AG09309 (cell line): ENCODE data around the gene AFAP1L2.

Experiments used
- DNase-seq: peaks from one replicate; pipeline ENCODE4 v3.0.0-alpha.2; 2010; ENCODE audit warnings: low read depth
- H3K4me3 ChIP-seq: 2 replicates; pipeline ENCODE4 v1.5.1; 2011; ENCODE audit warnings: mild to moderate bottlenecking, low read depth, low read length, moderate library complexity; ENCODE audit not compliant: control insufficient read depth
- CTCF ChIP-seq: IDR thresholded peaks from 2 replicates; pipeline ENCODE4 v1.5.1; 2011; ENCODE audit warnings: mild to moderate bottlenecking, low read depth, low read length, inconsistent platforms; ENCODE audit not compliant: insufficient read depth, control insufficient read depth; ENCODE audit errors: missing control alignments

The AFAP1L2 gene

GRCh38 chr10:114301951-114302710 lies 102.2 kb downstream of the AFAP1L2 start:
- H3K4me3 ChIP-seq, result no peak overlapping the region
- no peak for TF ChIP-seq CTCF
- DNase-seq, result no peak

GRCh38 chr10:114301177-114301576 lies 103.1 kb downstream of the AFAP1L2 start:
- TF ChIP-seq CTCF, result no peak
- H3K4me3 ChIP-seq, result no peak overlapping the region
- DNase-seq, result no peak

GRCh38 chr10:114300036-114300645 lies 104.2 kb downstream of the AFAP1L2 start:
- H3K4me3 ChIP-seq, result no peak overlapping the region
- TF ChIP-seq CTCF, result no peak
- no peak for DNase-seq

- no peak overlapping the region for H3K4me3 ChIP-seq
- no peak for TF ChIP-seq CTCF
- no peak for DNase-seq
Measured at GRCh38 chr10:114297136-114297705, 107.1 kb downstream of the AFAP1L2 start.

GRCh38 chr10:114295393-114295792 lies 108.9 kb downstream of the AFAP1L2 start:
- TF ChIP-seq CTCF, result no peak
- H3K4me3 ChIP-seq, result no peak overlapping the region
- DNase-seq, result no peak

GRCh38 chr10:114294549-114294948 lies 109.8 kb downstream of the AFAP1L2 start:
- no peak for DNase-seq
- no peak for TF ChIP-seq CTCF

More at GRCh38 chr10:114294549-114294948, 109.8 kb downstream of the AFAP1L2 start:
- no peak overlapping the region for H3K4me3 ChIP-seq
